ENCODE results near the gene SPECC1L. TPM values are rescaled to one million over a fixed set of nuclear protein-coding genes. Genes with fewer than 3 reads are reported as not detected.
A peak's percentile ranks its signal among the peaks of the same experiment; 100 is the strongest.

The SPECC1L gene
- total and polyA plus RNA-seq, 2 of the 8 experiments (the other 6 are each of a cell fraction or from before 2014, with no cell fraction given), result 15.7 to 61.6 TPM

- DNase-seq (ENCODE audit: low read depth in 1 of 2, low spot score in 2 of 2), result no peak
- POLR2A ChIA-PET (ENCODE audit: partially characterized antibody), result no interaction called here
These were observed 174.3 kb downstream of the SPECC1L start for GRCh38 chr22:24444729-24445466.

More at GRCh38 chr22:24444729-24445466, 174.3 kb downstream of the SPECC1L start:
- CTCF ChIA-PET (ENCODE audit: partially characterized antibody), result interaction anchor here (1.0 to 2.4 kb wide), 10 partner anchors 9 to 81 kb away, joined by 3 to 8 read pairs (median 4); no protein-coding TSS in a partner anchor
- Histone ChIP-seq H4K5ac (ENCODE audit: insufficient read length, low read depth, low read length) (no peak overlapping the region), H4K8ac (ENCODE audit: extremely low read depth, insufficient read depth, low read length) (no peak overlapping the region), H3K27me3 (replicated peaks in 1 of 4; ENCODE audit: control insufficient read depth in 3 of 4, extremely low read depth in 1 of 4, insufficient read depth in 3 of 4, low read length in 3 of 4) (no peaks in the 10 kb centered on the region), H2BK20ac (ENCODE audit: low read length) (no peak overlapping the region), H3K14ac (ENCODE audit: insufficient read length) (no peak overlapping the region), H3K4me3 (ENCODE audit: extremely low read depth in 1 of 4, insufficient read depth in 2 of 4, low read depth in 3 of 4, low read length in 4 of 4) (no peak overlapping the region), H3K79me1 (ENCODE audit: low read depth, low read length) (no peaks in the 10 kb centered on the region), H2AFZ (ENCODE audit: low read length) (no peak overlapping the region), H2BK120ac (replicated peaks; ENCODE audit: low read depth, low read length) (no peak overlapping the region), H3K27ac (ENCODE audit: low read depth, low read length) (no peak overlapping the region), H3K4ac (replicated peaks; ENCODE audit: insufficient read length, low read depth, low read length) (no peak overlapping the region), H3K18ac (ENCODE audit: extremely low read depth, low read length) (no peak overlapping the region), H2BK12ac (ENCODE audit: low read depth, low read length) (no peak overlapping the region), H3K4me2 (ENCODE audit: insufficient read depth in 1 of 2, low read depth in 2 of 2, low read length in 2 of 2) (no peak overlapping the region), H2AK5ac (ENCODE audit: low read depth, low read length) (no peak overlapping the region), H3K9me3 (ENCODE audit: insufficient read depth in 2 of 2, low read depth in 1 of 2, low read length in 1 of 2) (no peaks in the 10 kb centered on the region), H3K56ac (replicated peaks; ENCODE audit: insufficient read length, low read depth, low read length) (no peak overlapping the region), H3K36me3 (ENCODE audit: control insufficient read depth in 2 of 4, insufficient read depth in 4 of 4, low read length in 3 of 4) (no peaks in the 10 kb centered on the region), H3K23ac (ENCODE audit: insufficient read length) (no peak overlapping the region), H3K23me2 (ENCODE audit: low read depth, low read length) (no peaks in the 10 kb centered on the region), H3K9ac (replicated peaks in 1 of 4; ENCODE audit: extremely low read depth in 1 of 4, low read depth in 3 of 4, low read length in 3 of 4) (no peak overlapping the region), H3K79me2 (ENCODE audit: control insufficient read depth in 1 of 2, insufficient read depth in 2 of 2, low read length in 2 of 2) (no peaks in the 10 kb centered on the region), H3K4me1 (replicated peaks in 1 of 4; ENCODE audit: control insufficient read depth in 3 of 4, insufficient read depth in 4 of 4, low read length in 3 of 4) (peaks cover 0 to 7% (median 5%) of the 10 kb centered on the region in 4 experiments; a peak in 4 of 7 replicates), H2BK5ac (ENCODE audit: low read depth, low read length) (no peak overlapping the region), H4K20me1 (replicated peaks in 1 of 2; ENCODE audit: control insufficient read depth in 1 of 2, insufficient read depth in 2 of 2, low read length in 2 of 2) (no peaks in the 10 kb centered on the region), H4K91ac (replicated peaks; ENCODE audit: insufficient read length, low read length) (no peak overlapping the region), H2BK15ac (ENCODE audit: low read length) (no peak overlapping the region)
- TF ChIP-seq KDM4A (IDR thresholded peaks at IDR 0.05; ENCODE audit: low read depth, low read length, severe bottlenecking) (no peak), EP300 (IDR thresholded peaks at IDR 0.05; ENCODE audit: borderline replicate concordance in 1 of 2, low read depth in 2 of 2, low read length in 2 of 2) (peak in 1 of 2 experiments; percentile 87; a peak in 1 of 3 replicates), MAFK (IDR thresholded peaks at IDR 0.05; ENCODE audit: low read depth, low read length) (no peak), TBP (IDR thresholded peaks at IDR 0.05; ENCODE audit: low read depth, low read length) (no peak), RAD21 (IDR thresholded peaks at IDR 0.05 in 1 of 2, conservative IDR thresholded peaks at IDR 0.05 in 1 of 2; ENCODE audit: low read depth in 2 of 2, low read length in 2 of 2) (no peak), SRF (IDR thresholded peaks at IDR 0.05; ENCODE audit: low read depth, low read length) (no peak)
- FAIRE-seq, result no peak
- WGBS, 2 experiments (ENCODE audit: extremely low coverage in 1 of 2, insufficient coverage in 1 of 2, insufficient read length in 1 of 2, insufficient replicate concordance in 2 of 2, low coverage in 1 of 2, low lambda C conversion rate in 2 of 2, missing lambda C conversion rate in 1 of 2), result 81% methylated on average over 12 of the region's 12 CpGs; no CpG with 5 or more reads in 1 of the 2 experiments
